ENCODE measurements around the gene SPRR2G. TPM values are rescaled to one million over a fixed set of nuclear protein-coding genes. Genes with fewer than 3 reads are reported as not detected.

Gene SPRR2G
- not detected for total RNA-seq

DNA sequence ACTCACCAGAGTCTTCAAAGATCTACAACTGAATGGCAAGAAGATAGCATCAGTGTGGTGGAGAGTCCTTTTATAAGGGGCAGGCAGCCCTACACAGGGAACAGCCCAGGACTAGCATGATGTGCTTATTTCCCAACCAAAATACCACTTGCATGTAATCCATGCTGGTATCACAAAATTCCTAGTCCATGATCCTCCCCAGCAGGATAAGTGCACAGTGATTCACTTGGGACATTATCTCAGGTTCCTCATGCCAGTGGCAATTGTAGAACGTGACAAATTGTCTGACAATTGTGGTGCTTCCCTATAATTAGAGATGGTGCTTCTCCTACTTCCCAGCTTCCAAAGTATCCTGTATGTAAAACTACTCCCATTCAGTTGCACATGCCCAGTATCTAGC is at the start of gene SPRR2G:
Gene SPRR2G, minus strand, starts transcription at position 45 of the 400 bp plus-strand sequence. CDS start 780 bp downstream, outside the sequence.

DNA sequence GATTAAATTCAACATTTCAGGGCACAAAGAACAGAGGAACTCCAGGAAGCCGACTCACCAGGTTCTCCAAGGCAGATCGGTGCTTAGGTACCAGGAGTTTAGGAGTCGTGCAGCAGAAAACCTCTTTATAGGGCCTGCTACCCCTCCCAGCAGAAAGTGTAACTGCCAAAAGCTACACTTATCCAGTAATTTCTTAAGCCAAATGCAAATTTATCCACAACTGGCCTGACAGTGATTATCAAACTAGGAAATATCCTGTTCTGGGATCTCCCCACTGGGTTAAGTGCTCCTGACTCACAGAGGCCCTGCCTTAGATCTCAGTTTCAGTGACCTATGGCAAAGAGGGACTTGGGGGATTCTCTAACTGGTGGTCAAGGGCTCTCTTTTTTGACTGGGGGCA is 37.3 kb downstream of the SPRR2G start, which contains the start of gene SPRR2F:
Gene SPRR2F, minus strand, starts transcription at position 101 of the 400 bp plus-strand sequence. CDS start 783 bp downstream, outside the sequence.

Other genes with a start within 250 kb of the SPRR2G start
- not detected for gene IVL, start 242.3 kb downstream of the SPRR2G start, total RNA-seq
- not detected for gene SPRR5, start 203.7 kb downstream of the SPRR2G start, total RNA-seq
- gene SPRR4, start 180.2 kb downstream of the SPRR2G start, total RNA-seq, result not detected
- not detected for gene SPRR1A, start 166.8 kb downstream of the SPRR2G start, total RNA-seq
- gene SPRR3, start 149.1 kb downstream of the SPRR2G start, total RNA-seq, result not detected
- not detected for gene SPRR1B, start 119.7 kb downstream of the SPRR2G start, total RNA-seq
- not detected for gene SPRR2D, start 109.8 kb downstream of the SPRR2G start, total RNA-seq
- gene SPRR2A, start 93.4 kb downstream of the SPRR2G start, total RNA-seq, result not detected
- gene SPRR2B, start 79.3 kb downstream of the SPRR2G start, total RNA-seq, result not detected
- not detected for gene SPRR2E, start 56.4 kb downstream of the SPRR2G start, total RNA-seq
- gene SPRR2F, start 37.4 kb downstream of the SPRR2G start, total RNA-seq, result not detected
- gene LELP1, start 52.5 kb upstream of the SPRR2G start, total RNA-seq, result not detected
- not detected for gene PRR9, start 66.7 kb upstream of the SPRR2G start, total RNA-seq
- not detected for gene LORICRIN, start 108.8 kb upstream of the SPRR2G start, total RNA-seq
- gene PGLYRP3, start 162.1 kb upstream of the SPRR2G start, total RNA-seq, result not detected
- not detected for gene PGLYRP4, start 198.0 kb upstream of the SPRR2G start, total RNA-seq
- not detected for gene S100A9, start 207.0 kb upstream of the SPRR2G start, total RNA-seq
- gene S100A12, start 224.7 kb upstream of the SPRR2G start, total RNA-seq, result not detected
- not detected for gene S100A8, start 240.2 kb upstream of the SPRR2G start, total RNA-seq